Colon (tissue), 2 donors: ENCODE data around the gene STYXL2.

Experiments
- FAIRE-seq: peaks from 2 replicates; lab custom pipeline; 2012; peaks lifted over from hg19 to GRCh38; lab: Jason Lieb, UNC
- donor health status: control.
- donor health status: control.

STYXL2 gene

DNA sequence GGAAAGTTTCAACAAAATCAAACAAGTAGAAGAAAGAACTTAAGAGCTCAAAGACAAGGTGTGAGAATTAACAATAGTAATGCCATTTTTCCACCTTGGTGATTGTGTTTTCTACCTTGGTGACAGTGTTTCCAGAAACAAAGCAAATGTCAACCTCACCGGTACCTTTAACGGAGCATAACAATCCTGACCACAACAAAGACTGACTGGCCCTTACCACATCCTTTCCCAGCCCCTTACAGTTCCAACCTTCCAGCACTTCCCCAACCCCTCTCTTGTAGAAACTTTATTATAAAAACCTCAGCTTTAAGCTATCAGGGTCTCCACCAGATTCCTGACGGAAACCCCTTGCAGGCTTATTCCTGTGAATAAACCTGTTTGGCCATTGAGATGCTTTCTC lies 16.7 kb downstream of the STYXL2 start:
- FAIRE-seq: no peak

DNA sequence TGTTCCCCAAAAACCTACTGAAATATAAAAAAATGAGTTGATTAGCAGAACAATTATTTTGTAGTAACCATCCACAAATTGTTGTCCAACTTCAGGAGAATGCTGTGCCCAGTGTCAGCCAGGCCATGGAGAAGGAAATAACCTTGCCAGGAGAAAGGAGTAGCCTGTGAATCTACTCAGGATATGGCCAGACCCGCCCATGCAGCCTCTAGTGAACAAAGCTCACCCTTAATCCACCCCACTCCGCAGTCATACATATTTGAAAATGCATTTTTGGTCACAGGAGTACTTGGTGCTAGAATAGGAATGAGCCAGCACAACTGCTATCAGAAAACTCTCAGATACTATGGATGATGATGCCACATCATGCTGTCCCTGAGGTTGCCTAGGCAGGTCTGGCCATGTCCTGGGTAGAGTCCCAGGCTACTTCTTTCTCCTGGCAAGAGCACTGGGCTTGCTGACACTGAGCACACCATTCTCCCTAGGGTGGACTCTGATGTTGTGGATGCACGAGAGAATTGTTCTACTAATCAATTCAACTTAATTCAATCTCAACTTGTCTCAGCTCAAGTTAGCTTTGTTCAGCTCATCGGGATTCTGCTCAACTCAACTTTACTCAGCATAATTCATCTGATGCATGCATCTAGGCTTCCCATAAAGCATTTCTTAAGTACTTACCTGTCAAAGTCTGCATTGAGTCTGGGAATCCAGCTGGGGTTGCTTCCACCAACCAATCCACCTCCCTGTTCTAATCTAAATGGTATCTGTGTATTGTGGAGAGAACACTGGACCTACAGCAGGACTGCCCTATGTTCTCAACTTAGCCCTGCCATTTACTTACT lies 18.2 kb downstream of the STYXL2 start:
- no peak for FAIRE-seq

DNA sequence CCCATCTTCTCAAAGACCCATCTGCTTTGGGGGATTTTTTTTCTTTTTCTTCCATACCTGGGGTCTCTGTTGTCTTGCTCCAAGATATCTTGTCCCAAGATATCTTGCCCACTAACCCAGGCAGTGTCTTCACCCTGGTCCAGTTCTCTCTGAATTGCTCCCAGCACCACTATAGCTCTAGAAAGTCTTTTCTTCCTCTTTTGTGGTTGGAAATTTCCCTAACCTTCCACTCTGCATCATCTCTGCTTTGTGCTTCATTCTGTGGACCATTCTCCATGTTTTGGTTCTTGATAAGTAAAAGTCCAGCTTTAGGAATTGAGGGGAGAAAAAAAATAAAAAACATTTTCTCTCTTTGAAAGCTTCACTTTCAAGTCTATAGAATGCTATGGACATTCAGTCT lies 20.9 kb downstream of the STYXL2 start:
- FAIRE-seq: no peak

DNA sequence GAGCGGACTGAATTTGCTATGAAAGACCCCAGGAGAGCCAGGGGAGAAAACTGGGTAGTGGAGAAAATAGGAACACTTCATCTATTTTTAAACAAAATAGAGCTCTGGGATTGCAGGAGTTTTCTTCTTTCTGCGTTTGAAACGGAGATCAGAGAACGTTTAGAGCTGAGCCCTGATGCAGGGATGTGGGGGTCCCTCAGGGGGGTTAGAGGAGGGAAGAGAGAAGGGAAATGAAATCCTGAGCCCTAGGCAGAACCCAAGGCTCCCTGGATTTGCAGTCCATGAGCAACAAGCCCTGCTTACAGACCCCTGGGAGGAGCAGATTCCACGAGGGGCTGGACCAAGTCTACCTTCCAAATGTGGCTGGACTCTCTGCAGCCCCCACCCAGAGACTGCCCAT lies 21.8 kb downstream of the STYXL2 start:
- no peak for FAIRE-seq

DNA sequence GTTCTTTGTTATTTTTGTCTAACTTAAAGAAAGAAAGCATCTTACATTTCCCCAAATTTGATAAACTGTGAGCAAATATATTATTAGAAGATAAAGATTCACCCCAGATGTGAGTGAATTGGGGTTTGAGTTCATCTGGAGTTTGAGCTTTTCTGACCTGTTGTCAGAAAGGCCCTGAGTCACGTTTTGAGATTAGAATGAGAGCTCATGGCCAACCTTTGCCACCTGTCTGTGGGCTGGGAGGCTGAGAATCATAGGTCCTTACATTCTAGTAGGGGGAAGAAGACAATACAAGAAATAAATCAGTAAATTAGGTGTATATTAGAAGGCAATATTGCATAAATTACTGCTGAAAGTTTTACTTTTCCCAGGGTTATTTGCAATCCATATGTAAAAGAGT lies 22.3 kb downstream of the STYXL2 start:
- FAIRE-seq: no peak

DNA sequence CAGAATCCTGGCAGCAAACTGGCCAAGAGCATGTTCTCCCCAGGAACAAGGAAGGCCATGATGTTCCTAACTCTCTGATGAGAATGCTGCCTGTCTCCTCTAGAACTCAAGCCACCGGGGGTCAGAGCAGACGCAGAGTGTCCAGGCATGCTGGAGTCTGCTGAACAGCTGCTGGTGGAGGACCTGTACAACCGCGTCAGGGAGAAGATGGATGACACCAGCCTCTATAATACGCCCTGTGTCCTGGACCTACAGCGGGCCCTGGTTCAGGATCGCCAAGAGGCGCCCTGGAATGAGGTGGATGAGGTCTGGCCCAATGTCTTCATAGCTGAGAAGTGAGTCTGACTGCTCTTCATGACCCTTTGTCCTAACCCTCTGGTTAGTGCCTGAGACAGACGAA lies 23.4 kb downstream of the STYXL2 start:
- FAIRE-seq: no peak

DNA sequence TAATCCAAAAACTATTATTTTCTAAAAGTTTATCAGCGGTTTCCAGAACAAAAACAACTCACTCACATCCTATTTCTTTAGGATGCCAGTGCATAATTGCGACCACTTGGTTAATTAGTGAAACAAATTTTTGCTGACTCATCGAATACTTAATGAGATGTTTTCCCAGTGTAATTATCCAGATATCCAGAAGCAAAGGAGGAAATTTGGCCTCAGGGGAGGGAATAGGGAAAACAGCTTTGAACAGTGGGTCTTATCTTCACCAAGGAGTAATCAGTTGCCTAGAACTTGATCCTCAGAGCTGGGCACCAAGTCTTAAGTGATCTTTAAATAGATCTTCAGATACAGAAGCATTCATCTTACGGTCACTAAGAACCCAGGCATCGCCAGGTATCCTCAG lies 24.3 kb downstream of the STYXL2 start:
- no peak for FAIRE-seq

DNA sequence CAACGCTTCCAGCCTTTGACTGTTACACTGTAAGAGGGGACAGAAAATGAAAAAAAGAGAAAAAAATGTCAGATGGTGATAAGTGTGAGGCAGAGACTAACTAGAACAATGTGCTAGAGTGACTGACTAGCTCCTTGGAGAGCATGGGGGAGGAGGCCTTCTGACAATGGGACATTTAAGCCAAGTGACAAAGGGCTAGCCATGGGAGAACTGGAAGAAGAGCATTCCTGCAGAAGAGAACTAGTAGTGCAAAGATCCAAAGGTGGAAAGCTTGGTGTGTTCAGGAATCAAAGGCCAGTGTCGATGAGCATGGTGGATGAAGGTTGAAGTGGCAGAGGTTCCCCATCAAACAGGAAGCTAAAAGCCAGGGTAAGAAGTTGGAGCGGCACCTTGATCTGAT lies 25.8 kb downstream of the STYXL2 start:
- FAIRE-seq: no peak

DNA sequence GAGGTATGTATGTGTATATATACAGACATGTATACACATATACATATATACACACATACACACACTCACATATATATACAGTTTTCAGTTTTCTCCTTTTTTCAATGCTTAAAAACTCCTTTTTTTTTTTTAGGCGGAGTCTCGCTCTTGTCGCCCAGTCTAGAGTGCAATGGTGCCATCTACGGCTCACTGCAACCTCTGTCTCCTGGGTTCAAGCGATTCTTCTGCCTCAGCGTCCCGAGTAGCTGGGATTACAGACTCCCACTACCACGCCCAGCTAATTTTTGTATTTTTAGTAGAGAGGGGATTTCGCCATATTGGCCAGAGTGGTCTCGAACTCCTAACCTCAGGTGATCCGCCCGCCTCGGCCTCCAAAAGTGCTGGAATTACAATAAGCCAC lies 27.0 kb downstream of the STYXL2 start:
- FAIRE-seq: no peak

DNA sequence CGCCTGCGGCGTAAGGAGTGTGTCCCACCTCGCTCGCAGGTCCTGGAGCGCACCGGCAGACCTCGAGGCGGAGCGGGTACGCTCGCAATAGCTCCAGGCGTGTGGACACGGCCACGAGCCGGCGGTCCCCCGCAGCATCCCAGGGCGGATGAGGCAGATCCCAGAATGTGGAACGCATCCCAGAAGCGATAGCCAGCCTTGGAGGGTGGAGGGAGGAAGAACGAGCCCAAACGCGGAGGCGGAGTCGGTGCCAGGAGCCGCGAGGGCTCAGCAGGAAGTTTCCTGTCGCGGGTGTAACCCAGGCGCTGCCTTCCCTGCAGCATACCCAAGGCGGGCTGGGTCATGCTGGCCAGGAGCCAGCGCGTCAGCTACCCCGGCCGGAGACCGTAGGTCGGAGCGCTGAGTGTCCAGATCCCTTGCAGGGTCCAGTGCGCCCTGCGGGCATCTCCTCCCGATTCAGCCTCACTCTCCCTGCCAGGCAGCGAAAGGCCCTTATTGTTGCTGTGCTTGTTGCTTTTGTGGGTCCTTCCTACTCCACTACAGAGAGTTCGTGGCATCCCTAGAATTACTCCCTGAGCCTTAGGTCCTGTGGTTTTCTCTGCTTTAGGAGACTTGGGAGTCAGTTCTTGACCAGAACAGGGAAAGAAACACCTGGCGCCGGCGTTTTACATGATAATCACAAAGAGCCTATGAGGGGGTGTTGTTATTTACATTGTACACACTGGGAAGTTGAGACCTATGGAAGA lies 27.7 kb downstream of the STYXL2 start:
- FAIRE-seq: no peak

DNA sequence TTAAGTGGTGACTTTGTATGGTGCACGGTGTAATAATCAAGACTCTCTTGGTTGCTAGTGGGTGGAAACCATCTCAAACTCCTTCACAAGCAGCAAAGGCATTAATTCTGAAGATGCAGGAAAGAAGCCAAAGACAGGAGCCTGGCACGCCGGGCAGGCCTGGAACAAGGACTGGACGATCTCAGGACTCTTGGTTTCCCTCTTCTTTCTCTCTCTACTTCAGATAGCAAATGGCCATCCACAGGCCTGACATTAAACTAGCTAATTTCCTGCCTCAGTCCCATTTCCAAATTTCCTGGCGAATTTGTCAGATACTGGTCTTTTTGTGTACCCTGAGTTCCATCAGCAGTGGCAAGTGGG lies 28.2 kb downstream of the STYXL2 start:
- no peak for FAIRE-seq

DNA sequence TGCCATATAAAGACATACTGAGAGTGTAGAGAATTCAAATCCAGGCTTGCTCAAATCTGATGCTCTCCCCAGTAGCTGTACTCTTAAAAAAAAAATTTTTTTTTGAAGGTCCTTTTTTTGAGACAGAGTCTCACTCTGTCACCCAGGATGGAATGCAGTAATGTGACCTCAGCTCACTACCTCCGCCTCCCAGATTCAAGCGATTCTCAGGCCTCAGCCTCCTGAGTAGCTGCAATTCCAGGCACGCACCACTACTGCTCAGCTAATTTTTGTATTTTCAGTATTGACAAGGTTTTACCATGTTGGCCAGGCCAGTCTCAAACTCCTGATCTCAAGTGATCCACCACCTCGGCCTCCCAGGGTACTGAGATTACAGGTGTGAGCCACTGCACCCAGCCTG lies 28.7 kb downstream of the STYXL2 start:
- no peak for FAIRE-seq

DNA sequence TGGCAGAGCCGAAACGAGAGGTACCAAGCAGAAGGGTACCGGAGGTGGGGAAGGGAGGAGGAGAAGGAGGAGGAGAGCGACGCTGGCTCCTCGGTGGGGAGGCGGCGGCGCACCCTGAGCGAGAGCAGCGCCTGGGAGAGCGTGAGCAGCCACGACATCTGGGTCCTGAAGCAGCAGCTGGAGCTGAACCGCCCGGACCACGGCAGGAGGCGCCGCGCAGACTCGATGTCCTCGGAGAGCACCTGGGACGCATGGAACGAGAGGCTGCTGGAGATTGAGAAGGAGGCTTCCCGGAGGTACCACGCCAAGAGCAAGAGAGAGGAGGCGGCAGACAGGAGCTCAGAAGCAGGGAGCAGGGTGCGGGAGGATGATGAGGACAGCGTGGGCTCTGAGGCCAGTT lies 32.4 kb downstream of the STYXL2 start:
- no peak for FAIRE-seq

DNA sequence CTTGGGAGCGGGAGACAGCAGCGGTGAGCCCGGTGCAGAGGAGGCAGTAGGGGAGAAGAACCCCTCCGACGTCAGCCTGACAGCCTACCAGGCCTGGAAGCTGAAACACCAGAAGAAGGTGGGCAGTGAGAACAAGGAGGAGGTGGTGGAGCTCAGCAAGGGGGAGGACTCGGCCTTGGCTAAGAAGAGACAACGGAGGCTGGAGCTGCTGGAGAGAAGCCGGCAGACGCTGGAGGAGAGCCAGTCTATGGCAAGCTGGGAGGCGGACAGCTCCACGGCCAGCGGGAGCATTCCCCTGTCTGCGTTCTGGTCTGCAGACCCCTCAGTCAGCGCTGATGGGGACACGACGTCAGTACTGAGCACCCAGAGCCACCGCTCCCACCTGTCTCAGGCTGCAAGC lies 32.9 kb downstream of the STYXL2 start:
- no peak for FAIRE-seq

DNA sequence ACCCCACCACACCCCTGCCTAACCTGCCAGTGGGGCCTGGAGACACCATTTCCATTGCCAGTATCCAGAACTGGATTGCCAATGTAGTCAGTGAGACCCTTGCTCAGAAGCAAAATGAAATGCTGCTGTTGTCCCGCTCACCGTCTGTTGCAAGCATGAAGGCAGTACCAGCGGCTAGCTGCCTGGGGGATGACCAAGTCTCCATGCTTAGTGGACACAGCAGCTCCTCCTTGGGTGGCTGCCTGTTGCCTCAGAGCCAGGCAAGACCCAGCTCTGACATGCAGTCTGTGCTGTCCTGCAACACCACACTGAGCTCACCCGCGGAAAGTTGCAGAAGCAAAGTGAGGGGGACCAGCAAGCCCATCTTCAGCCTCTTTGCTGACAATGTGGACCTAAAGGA lies 33.4 kb downstream of the STYXL2 start:
- FAIRE-seq: no peak

DNA sequence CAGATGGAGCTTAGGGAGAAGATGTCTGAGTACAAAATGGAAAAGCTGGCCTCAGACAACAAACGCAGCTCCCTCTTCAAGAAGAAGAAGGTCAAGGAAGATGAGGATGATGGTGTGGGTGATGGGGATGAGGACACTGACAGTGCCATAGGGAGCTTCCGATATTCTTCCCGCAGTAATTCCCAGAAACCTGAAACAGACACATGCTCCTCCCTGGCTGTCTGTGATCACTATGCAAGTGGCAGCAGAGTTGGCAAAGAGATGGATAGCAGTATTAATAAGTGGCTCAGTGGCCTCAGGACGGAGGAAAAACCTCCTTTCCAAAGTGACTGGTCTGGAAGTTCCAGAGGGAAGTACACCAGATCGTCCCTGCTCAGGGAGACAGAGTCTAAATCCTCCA lies 33.8 kb downstream of the STYXL2 start:
- no peak for FAIRE-seq

DNA sequence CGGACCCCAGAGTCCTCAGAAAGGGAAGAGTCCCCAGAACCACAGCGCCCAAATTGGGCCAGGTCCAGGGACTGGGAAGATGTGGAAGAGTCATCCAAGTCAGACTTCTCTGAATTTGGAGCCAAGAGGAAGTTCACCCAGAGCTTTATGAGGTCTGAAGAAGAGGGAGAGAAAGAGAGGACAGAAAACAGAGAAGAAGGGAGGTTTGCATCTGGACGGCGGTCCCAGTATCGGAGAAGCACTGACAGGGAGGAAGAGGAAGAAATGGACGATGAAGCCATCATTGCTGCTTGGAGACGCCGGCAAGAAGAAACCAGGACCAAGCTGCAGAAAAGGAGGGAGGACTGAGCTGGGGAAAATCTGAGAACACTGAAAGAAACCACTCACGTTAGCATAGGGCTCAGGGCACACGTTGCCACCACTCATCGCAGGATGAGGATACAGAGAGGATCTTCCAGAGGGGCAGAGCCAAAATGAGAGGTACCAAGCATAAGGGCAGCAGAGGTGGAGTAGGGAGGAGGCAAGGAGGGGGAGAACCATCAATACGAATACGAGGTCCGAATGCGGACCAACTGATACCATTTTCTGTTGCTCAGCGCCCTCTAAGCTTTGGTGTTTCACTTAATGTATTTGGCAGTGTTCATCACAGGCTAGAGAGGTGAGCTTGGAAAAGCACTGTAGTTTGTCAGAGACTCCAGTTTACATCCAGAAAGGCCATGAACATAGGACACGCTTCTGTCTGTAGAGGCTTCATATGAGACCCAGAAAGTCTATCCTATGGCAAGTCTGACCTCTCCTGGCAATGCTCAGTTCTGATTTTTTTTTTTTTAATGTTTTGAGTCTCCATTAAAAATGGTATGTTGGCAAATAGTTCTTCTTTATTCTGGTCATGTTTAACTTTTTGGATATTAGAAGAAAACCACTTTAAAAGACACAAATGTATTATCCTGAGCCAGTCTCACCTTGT lies 34.7 kb downstream of the STYXL2 start:
- FAIRE-seq: no peak

DNA sequence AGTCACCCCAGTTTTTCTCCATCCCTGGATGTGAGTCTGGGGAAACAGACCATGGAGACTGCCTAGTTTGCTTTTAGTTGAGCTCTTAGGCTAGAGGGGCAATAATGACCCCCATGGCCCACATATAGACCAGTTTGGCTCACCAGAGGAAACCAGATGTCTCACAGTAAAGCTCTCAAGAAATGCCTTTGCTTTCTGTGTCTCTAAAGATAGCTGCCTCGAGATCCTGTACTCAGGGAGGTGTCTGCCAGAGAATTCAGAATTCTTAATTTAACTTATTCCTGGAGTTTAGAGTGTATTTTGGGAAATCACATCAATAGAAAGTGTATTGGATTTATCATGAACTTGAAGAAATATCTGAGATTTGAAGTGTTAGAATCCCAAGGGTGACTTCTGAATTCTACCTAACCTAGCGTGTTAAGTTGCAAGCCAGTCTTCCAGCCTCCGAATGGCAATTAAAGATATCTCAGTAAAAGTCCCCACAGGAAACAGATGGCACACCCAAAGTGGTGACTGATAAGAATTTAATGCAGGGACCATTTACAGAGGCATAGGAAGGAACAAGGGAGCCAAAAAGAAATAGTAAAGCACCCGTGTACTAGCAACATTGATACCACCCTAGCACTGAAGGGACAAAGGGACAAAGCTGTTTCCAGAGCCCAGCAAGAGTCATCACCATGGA lies 37.1 kb downstream of the STYXL2 start:
- no peak for FAIRE-seq

DNA sequence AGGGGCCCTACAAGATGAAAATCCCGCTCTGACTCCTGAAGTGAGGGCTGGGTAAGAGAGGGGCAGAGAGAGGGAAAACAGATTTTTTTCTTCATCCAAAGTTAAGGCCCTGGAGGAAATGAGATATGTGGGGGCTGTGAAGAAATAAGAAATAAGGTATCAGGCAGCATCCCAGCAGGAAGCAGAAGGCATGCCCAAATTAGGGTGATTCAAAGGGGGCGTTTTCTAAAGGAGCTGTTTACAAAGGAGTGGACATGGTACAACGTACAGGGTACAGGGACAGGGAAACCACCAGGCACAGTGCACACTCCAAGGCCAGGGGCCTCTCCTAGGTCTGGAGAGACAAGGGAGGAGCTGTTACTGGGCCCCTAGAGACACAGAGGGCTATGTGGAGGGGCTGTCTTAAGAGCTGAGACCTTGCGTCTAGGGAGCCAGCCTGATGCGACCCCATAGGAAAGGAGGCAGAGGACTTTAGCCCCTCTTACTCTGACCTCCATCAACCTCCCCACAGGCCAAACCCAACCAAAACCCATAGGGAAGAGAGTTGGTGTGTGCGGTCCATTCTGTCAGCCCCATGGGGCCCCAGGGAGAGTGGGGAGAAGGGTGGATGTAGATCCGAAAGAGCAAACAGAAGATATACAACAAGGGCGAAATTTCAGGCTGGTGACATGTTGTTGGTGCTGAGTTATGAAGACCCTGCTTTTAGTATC lies 38.6 kb downstream of the STYXL2 start:
- FAIRE-seq: no peak

DNA sequence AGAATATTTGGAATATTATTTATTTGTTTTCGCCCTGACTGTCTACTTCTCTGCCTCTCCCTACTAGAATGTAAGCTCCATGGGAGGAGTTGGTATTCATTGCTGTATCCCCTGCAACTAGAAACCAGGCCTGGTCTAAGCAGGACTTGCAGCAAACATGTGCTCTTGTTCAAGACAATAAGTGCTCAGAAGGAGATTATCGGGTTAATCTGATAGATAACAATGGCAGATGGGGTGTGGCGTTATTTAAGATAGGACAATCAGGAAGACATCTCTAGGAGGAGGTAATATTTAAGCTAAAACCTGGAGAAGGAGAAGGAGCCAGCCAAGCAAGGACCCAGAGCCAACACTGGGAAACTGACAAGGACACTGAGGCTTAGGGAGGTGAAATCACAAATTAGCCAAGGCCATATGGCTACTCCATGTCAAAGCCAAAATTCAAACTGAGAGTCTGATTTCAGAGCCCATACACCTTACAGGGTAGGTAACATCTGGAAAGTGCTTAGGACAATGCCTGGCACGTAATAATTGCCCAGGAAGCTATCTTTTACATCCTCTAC lies 41.5 kb downstream of the STYXL2 start:
- no peak for FAIRE-seq

DNA sequence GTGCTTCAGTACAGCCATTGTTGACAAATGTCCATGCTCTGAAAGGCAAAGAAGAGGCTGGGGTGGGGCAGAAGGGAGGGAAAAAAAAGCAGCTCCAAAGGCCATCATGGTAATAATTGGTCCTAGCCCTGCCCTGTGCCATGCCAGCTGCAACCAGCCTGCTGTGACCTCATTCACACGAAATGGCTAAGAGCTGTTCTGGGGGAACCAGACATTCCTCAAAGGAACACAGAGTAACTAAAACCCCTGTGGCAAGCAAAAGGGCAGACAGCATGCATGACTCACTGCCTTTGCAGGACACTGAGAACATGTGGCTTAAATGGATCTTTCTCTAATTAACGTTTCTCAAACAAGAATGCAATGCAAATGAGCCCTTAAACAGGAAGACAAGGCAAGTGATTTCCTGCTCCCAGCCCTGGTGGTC lies 42.3 kb downstream of the STYXL2 start:
- FAIRE-seq: no peak
